Lower leg skin (tissue), 4 donors: Measurements from ENCODE around the gene CAMTA1. TPM values are rescaled to one million over a fixed set of nuclear protein-coding genes. Genes with fewer than 3 reads are reported as not detected.

Experiments used
- DNase-seq, 2 donors: peaks; one replicate each; pipeline ENCODE4 v3.0.0-alpha.2; 2019; ENCODE audit warnings: low spot score in 2 of 2
- H3K4me3 ChIP-seq: fragments of 200-600 bp; sonication (generic); 2 replicates; pipeline ENCODE4 v1.5.1; 2017; ENCODE audit warnings: mild to moderate bottlenecking, low read depth; ENCODE audit not compliant: poor library complexity, severe bottlenecking
- CTCF ChIP-seq, 3 donors: fragments of 450-650 bp; IDR thresholded peaks; one replicate each; pipeline ENCODE4 v1.5.1; 2016; ENCODE audit warnings: antibody characterized with exemption in 3 of 3, mild to moderate bottlenecking in 3 of 3, moderate library complexity in 2 of 3
- POLR2A ChIP-seq, 2 donors: fragments of 450-650 bp; IDR thresholded peaks; one replicate each; pipeline ENCODE4 v1.6.1; 2016 to 2017; ENCODE audit warnings: antibody characterized with exemption in 2 of 2, mild to moderate bottlenecking in 1 of 2, moderate library complexity in 1 of 2
- WGBS, 2 donors: methylation state at CpG; one replicate each; pipeline ENCODE4 v1.1.5; 2018; 5-methylcytosine and 5-hydroxymethylcytosine counted together
- intact Hi-C: fragments of 100-400 bp; cut with DNase I; formaldehyde crosslinking; loops from one replicate; pipeline ENCODE4 v1.15.0; 2023; ENCODE audit warnings: low total_unique reads
- total RNA-seq, 4 donors: library from RNA; depleted of rRNA; stranded (reverse); fragments of >200 nt; gene quantifications; one replicate each; pipeline ENCODE4 v1.1.0, GENCODE V29; 2016

Gene CAMTA1
- total RNA-seq, 4 donors from 2014 or later = 24.4 to 52.3 (median 32.9) TPM

DNA sequence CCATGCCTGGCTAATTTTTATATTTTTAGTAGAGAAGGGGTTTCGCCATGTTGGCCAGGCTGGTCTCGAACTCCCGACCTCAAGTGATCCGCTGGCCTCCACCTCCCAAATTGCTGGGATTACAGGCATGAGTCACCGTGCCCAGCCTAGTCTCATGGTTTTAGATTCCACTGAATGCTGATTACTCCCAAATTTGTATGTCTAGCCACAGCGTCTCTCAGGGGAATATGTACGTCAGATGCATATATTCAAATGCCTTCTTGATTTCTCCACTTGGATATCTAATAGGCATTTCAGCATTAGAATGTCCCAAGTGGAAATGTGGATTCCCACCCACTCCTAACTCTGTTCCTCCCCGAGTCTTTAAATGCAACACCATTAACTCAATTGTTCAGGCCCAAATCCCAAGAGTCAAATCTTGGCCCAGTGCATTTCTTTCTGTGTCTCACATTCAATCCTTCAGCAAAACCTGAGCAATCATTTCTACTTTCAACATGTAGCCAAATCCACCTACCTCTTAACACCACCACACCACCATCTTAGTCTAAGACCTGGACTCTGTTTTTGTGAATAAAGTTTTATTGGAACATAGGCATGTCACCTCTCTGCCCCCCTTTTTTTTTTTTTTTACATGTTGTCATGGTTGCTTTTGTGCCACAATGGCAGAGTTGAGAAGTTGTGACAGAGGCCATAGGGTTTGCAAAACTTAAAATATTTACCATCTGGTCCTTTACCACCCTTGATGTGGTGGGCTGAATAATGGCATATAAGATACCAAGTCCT lies 9.8 kb upstream of the CAMTA1 start:
- intact Hi-C loops = no loop called here
- 91 to 97% methylated on average over 8 of the region's 8 CpGs for WGBS, 2 donors
- no peak for DNase-seq
- no peak overlapping the region for H3K4me3 ChIP-seq
- no peak for TF ChIP-seq POLR2A (IDR thresholded peaks at IDR 0.05)
- TF ChIP-seq CTCF (IDR thresholded peaks at IDR 0.05) = no peak

DNA sequence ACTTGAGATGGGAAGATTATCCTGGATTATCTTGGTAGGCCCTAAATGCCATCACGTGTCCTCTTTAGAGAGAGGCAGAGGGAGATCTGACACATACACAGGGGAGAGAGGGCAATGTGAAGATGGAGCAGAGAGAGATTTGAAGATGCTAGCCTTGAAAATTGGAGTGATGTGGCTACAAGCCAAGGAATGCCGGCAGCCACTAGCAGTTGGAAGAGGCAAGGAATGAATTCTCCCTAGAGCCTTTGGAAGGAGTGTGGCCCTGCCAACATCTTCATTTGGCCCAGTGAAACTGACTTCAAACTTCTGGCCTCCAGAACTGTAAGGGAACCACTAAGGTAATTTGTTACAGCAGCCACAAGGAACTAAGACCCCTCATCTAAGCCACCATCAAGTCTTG lies 8.9 kb upstream of the CAMTA1 start:
- DNase-seq = peak in 1 of 2 donors; percentile 31
- H3K4me3 ChIP-seq = no peak overlapping the region
- TF ChIP-seq CTCF (IDR thresholded peaks at IDR 0.05) = no peak
- no peak for TF ChIP-seq POLR2A (IDR thresholded peaks at IDR 0.05)
- 81 to 94% methylated on average over 2 of the region's 2 CpGs for WGBS, 2 donors
- intact Hi-C loops = no loop called here

DNA sequence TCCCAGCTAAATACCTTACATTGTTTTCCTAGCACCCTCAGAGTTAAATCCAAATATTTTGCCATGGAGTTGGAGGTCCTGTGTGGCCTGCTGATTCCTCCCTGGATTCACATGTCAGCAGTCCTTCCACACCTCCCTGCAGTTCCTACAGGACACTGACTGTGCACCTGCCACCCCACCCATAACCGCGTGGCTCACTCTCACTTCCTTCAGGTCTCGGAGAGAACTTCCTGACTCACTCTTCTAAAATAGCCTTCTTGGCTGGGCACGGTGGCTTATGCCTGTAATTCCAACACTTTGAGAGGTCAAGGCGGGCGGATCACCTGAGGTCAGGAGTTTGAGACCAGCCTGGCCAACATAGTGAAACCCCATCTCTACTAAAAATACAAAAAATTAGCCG lies 8.4 kb upstream of the CAMTA1 start:
- TF ChIP-seq POLR2A (IDR thresholded peaks at IDR 0.05) = no peak
- no peak for DNase-seq
- no peak overlapping the region for H3K4me3 ChIP-seq
- whole genome bisulfite sequencing, 2 donors = 68 to 69% methylated on average over 7 of the region's 7 CpGs
- intact Hi-C loops = no loop called here

DNA sequence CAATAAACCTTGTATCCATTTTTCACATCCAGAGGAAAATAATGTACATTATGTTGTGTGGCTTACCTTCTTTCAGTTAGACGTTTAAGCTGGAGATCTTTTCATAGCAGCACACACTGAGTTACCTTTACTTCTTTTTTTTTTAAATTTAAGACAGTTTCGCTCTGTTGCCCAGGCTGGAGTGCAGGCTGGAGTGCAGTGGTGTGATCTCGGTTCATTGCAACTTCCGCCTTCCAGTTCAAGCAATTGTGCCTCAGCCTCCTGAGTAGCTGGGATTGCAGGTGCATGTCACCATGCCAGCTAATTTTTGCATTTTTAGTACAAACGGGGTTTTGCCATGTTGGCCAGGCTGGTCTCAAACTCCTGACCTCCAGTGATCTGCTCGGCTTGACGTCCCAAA lies 7.4 kb upstream of the CAMTA1 start:
- no peak overlapping the region for H3K4me3 ChIP-seq
- intact Hi-C loops = no loop called here
- WGBS, 2 donors = 86 to 88% methylated on average over 7 of the region's 7 CpGs
- no peak for DNase-seq
- TF ChIP-seq CTCF (IDR thresholded peaks at IDR 0.05) (no peak), POLR2A (IDR thresholded peaks at IDR 0.05) (no peak)

- WGBS, 2 donors = 79 to 83% methylated on average over 7 of the region's 7 CpGs
- intact Hi-C loops = no loop called here
- TF ChIP-seq CTCF (IDR thresholded peaks at IDR 0.05) (no peak), POLR2A (IDR thresholded peaks at IDR 0.05) (no peak)
- no peak overlapping the region for H3K4me3 ChIP-seq
- DNase-seq = no peak
Observed at GRCh38 chr1:6779089-6779805, 6.0 kb upstream of the CAMTA1 start.

DNA sequence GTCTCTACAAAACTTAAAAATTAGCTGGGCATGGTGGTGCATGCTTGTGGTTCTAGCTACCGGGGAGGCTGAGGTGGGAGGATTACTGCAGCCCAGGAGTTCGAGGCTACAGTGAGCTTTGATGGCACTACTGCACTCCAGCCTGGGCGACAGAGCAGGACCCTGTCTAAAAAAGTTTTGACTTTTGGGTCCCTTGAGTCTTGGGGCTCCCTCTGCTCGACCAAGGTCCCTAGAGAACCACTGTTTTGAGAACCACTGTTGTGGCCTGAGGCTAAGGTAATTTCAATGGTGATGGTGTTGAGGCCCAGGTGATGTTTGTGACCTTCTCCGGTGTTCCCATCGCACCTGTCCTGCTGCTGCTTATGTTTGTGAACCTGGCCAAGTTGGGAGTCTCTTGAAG lies 3.1 kb upstream of the CAMTA1 start:
- intact Hi-C loops = no loop called here
- 93 to 96% methylated on average over 6 of the region's 6 CpGs for WGBS, 2 donors
- H3K4me3 ChIP-seq = no peak overlapping the region
- DNase-seq = no peak
- no peak for TF ChIP-seq POLR2A (IDR thresholded peaks at IDR 0.05)
- TF ChIP-seq CTCF (IDR thresholded peaks at IDR 0.05) = no peak
